Liver (tissue), 9 donors: ENCODE measurements around the gene TNFRSF25. TPM values are rescaled to one million over a fixed set of nuclear protein-coding genes. Genes with fewer than 3 reads are reported as not detected.

ENCODE experiments used
- DNase-seq: peaks from one replicate; pipeline ENCODE4 v3.0.0-alpha.2; 2017; ENCODE audit warnings: low spot score
- H3K27ac ChIP-seq, 2 donors: one replicate each; pipeline ENCODE4 v1.7.0; 2013; ENCODE audit warnings: inconsistent platforms in 2 of 2, low read length in 2 of 2, control low read depth in 1 of 2, low read depth in 1 of 2, mild to moderate bottlenecking in 1 of 2
- H3K27me3 ChIP-seq, 4 donors: one replicate each; pipeline versions ENCODE4 v1.6.1 to v1.7.0; 2013; ENCODE audit warnings: low read length in 3 of 4, inconsistent platforms in 1 of 4, mild to moderate bottlenecking in 1 of 4, moderate library complexity in 1 of 4; ENCODE audit not compliant: control insufficient read depth in 4 of 4, insufficient read depth in 4 of 4
- H3K36me3 ChIP-seq, 4 donors: one replicate each; pipeline versions ENCODE4 v1.6.1 to v1.7.0; 2013; ENCODE audit warnings: low read length in 3 of 4, mild to moderate bottlenecking in 3 of 4, low read depth in 1 of 4, moderate library complexity in 1 of 4; ENCODE audit not compliant: control insufficient read depth in 4 of 4, insufficient read depth in 3 of 4
- H3K4me1 ChIP-seq, 4 donors: one replicate each; pipeline versions ENCODE4 v1.6.1 to v1.7.0; 2013; ENCODE audit warnings: low read length in 3 of 4, mild to moderate bottlenecking in 3 of 4, moderate library complexity in 1 of 4; ENCODE audit not compliant: control insufficient read depth in 4 of 4, insufficient read depth in 4 of 4
- H3K4me3 ChIP-seq, 3 donors: one replicate each; pipeline versions ENCODE4 v1.6.1 to v1.7.0; 2013; ENCODE audit warnings: low read length in 3 of 3, control low read depth in 1 of 3, low read depth in 1 of 3, mild to moderate bottlenecking in 1 of 3
- H3K9ac ChIP-seq, 2 donors: one replicate each; pipeline ENCODE4 v1.7.0; 2013; ENCODE audit warnings: low read length in 2 of 2, mild to moderate bottlenecking in 2 of 2, moderate library complexity in 2 of 2, control low read depth in 1 of 2, low read depth in 1 of 2
- H3K9me3 ChIP-seq, 4 donors: one replicate each; pipeline versions ENCODE4 v1.6.1 to v1.7.0; 2013; ENCODE audit warnings: low read length in 3 of 4; ENCODE audit not compliant: control insufficient read depth in 4 of 4
- EGR1 ChIP-seq, 2 donors: IDR thresholded peaks; 2 replicates each; pipeline ENCODE4 v1.6.1; 2016 to 2018; ENCODE audit warnings: antibody characterized with exemption in 2 of 2, low read depth in 2 of 2
- FOXA1 ChIP-seq: IDR thresholded peaks from 2 replicates; pipeline ENCODE4 v1.6.1; 2016; ENCODE audit warnings: antibody characterized with exemption
- FOXA2 ChIP-seq: IDR thresholded peaks from 2 replicates; pipeline ENCODE4 v1.6.1; 2016; ENCODE audit warnings: antibody characterized with exemption
- HNF4A ChIP-seq, 2 donors: conservative IDR thresholded peaks; 2 replicates each; pipeline ENCODE4 v1.6.1; 2016; ENCODE audit warnings: antibody characterized with exemption in 2 of 2, mild to moderate bottlenecking in 2 of 2
- HNF4G ChIP-seq: IDR thresholded peaks from 2 replicates; pipeline ENCODE4 v1.6.1; 2016; ENCODE audit warnings: antibody characterized with exemption
- JUND ChIP-seq, 2 donors: IDR thresholded peaks; 2 replicates each; pipeline ENCODE4 v1.6.1; 2016; ENCODE audit warnings: antibody characterized with exemption in 2 of 2
- NR2F2 ChIP-seq: IDR thresholded peaks from 2 replicates; pipeline ENCODE4 v1.6.1; 2016; ENCODE audit warnings: antibody characterized with exemption
- RAD21 ChIP-seq, 2 donors: IDR thresholded peaks; 2 replicates each; pipeline ENCODE4 v1.6.1; 2016; ENCODE audit warnings: antibody characterized with exemption in 2 of 2, mild to moderate bottlenecking in 2 of 2
- RXRA ChIP-seq, 2 donors: IDR thresholded peaks; 2 replicates each; pipeline ENCODE4 v1.6.1; 2017 to 2018; ENCODE audit warnings: antibody characterized with exemption in 2 of 2, mild to moderate bottlenecking in 1 of 2
- YY1 ChIP-seq: IDR thresholded peaks from 2 replicates; pipeline ENCODE4 v1.6.1; 2016; ENCODE audit warnings: antibody characterized with exemption, mild to moderate bottlenecking
- WGBS: extraction: QIAGEN DNeasy Blood & Tissue Kit; methylation state at CpG from one replicate; pipeline ENCODE4 v1.1.7; 2013; 5-methylcytosine and 5-hydroxymethylcytosine counted together
- polyA plus RNA-seq, 2 donors: library from polyadenylated mRNA; stranded (reverse) in 1 of 2; unstranded in 1 of 2; fragments of 200-250 nt in 1 of 2; fragments of >200 nt in 1 of 2; fragmentation: Nextera tagmentation in 1 of 2; extraction: Ambion mirVana in 1 of 2; gene quantifications; one replicate each; pipeline versions ENCODE4 v1.2.1 to v1.2.3, GENCODE V29; 2013 to 2015
- total RNA-seq, 2 donors: library from RNA; depleted of rRNA; stranded (reverse); fragments of >200 nt; gene quantifications; one replicate each; pipeline ENCODE4 v1.2.3, GENCODE V29; 2014
- TF ChIP-seq, protein P1 (sequence below): IDR thresholded peaks from 2 replicates; pipeline ENCODE4 v1.6.1; 2016; ENCODE audit warnings: antibody characterized with exemption, mild to moderate bottlenecking
- TF ChIP-seq, protein P2 (sequence below): fragments of 150-350 bp; IDR thresholded peaks from 2 replicates; pipeline ENCODE4 v1.5.1; 2017; ENCODE audit warnings: improper control_type of control experiment, low read depth, low read length; ENCODE audit not compliant: missing input control
- TF ChIP-seq, protein P3 (sequence below): IDR thresholded peaks from 2 replicates; pipeline ENCODE4 v1.6.1; 2016; ENCODE audit warnings: antibody characterized with exemption
- TF ChIP-seq, protein P4 (sequence below): IDR thresholded peaks from 2 replicates; pipeline ENCODE4 v1.6.1; 2016; ENCODE audit warnings: antibody characterized with exemption
- TF ChIP-seq, protein P5 (sequence below): IDR thresholded peaks from 2 replicates; pipeline ENCODE4 v1.6.1; 2016; ENCODE audit warnings: antibody characterized with exemption
- donor health status: healthy.
- donor health status: healthy.
- donor health status: healthy.
- donor health status: healthy.
- donor health status: healthy.

TNFRSF25 gene
- total and polyA plus RNA-seq, 4 donors = 0.78 to 2.6 (median 2.0) TPM

DNA sequence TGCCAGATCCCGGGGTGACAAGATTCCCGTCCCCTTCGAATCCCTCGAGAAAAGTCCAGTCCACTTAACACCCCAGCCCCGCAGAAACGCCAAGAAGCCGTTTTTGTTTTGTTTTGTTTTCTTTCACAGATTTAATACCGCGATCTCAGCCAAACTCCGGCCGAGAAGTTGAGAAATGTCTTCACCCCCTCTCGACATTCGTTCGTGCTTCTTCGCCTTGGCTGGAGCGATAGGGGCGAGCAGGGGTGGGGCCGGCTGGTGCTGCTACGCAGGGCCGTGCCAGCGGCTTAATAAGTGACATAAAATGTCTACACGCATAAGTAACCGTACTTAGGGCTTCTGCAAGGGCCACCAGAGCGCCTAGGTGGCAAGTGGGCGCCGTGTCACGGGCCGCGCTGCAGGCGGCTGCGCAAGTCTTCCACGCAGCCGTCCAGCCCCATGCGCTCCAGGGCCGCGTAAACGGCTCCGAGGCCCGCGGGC, 4.9 kb downstream of the TNFRSF25 start:
- no peak for TF ChIP-seq RXRA (IDR thresholded peaks at IDR 0.05)
- TF ChIP-seq YY1 = no peak
- TF ChIP-seq, protein P1, sequence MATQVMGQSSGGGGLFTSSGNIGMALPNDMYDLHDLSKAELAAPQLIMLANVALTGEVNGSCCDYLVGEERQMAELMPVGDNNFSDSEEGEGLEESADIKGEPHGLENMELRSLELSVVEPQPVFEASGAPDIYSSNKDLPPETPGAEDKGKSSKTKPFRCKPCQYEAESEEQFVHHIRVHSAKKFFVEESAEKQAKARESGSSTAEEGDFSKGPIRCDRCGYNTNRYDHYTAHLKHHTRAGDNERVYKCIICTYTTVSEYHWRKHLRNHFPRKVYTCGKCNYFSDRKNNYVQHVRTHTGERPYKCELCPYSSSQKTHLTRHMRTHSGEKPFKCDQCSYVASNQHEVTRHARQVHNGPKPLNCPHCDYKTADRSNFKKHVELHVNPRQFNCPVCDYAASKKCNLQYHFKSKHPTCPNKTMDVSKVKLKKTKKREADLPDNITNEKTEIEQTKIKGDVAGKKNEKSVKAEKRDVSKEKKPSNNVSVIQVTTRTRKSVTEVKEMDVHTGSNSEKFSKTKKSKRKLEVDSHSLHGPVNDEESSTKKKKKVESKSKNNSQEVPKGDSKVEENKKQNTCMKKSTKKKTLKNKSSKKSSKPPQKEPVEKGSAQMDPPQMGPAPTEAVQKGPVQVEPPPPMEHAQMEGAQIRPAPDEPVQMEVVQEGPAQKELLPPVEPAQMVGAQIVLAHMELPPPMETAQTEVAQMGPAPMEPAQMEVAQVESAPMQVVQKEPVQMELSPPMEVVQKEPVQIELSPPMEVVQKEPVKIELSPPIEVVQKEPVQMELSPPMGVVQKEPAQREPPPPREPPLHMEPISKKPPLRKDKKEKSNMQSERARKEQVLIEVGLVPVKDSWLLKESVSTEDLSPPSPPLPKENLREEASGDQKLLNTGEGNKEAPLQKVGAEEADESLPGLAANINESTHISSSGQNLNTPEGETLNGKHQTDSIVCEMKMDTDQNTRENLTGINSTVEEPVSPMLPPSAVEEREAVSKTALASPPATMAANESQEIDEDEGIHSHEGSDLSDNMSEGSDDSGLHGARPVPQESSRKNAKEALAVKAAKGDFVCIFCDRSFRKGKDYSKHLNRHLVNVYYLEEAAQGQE = no peak
- TF ChIP-seq RAD21 (IDR thresholded peaks at IDR 0.05) = no peak
- no peak for TF ChIP-seq EGR1 (IDR thresholded peaks at IDR 0.05; ENCODE audit: low read depth in 2 of 2)
- TF ChIP-seq, protein P2, sequence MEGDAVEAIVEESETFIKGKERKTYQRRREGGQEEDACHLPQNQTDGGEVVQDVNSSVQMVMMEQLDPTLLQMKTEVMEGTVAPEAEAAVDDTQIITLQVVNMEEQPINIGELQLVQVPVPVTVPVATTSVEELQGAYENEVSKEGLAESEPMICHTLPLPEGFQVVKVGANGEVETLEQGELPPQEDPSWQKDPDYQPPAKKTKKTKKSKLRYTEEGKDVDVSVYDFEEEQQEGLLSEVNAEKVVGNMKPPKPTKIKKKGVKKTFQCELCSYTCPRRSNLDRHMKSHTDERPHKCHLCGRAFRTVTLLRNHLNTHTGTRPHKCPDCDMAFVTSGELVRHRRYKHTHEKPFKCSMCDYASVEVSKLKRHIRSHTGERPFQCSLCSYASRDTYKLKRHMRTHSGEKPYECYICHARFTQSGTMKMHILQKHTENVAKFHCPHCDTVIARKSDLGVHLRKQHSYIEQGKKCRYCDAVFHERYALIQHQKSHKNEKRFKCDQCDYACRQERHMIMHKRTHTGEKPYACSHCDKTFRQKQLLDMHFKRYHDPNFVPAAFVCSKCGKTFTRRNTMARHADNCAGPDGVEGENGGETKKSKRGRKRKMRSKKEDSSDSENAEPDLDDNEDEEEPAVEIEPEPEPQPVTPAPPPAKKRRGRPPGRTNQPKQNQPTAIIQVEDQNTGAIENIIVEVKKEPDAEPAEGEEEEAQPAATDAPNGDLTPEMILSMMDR = no peak
- TF ChIP-seq, protein P3, sequence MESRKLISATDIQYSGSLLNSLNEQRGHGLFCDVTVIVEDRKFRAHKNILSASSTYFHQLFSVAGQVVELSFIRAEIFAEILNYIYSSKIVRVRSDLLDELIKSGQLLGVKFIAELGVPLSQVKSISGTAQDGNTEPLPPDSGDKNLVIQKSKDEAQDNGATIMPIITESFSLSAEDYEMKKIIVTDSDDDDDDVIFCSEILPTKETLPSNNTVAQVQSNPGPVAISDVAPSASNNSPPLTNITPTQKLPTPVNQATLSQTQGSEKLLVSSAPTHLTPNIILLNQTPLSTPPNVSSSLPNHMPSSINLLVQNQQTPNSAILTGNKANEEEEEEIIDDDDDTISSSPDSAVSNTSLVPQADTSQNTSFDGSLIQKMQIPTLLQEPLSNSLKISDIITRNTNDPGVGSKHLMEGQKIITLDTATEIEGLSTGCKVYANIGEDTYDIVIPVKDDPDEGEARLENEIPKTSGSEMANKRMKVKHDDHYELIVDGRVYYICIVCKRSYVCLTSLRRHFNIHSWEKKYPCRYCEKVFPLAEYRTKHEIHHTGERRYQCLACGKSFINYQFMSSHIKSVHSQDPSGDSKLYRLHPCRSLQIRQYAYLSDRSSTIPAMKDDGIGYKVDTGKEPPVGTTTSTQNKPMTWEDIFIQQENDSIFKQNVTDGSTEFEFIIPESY = no peak
- TF ChIP-seq, protein P4, sequence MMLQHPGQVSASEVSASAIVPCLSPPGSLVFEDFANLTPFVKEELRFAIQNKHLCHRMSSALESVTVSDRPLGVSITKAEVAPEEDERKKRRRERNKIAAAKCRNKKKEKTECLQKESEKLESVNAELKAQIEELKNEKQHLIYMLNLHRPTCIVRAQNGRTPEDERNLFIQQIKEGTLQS = no peak
- TF ChIP-seq HNF4G = no peak
- TF ChIP-seq FOXA1 = no peak
- TF ChIP-seq NR2F2 = no peak
- TF ChIP-seq JUND (IDR thresholded peaks at IDR 0.05) = no peak
- TF ChIP-seq FOXA2 = no peak
- TF ChIP-seq, protein P5, sequence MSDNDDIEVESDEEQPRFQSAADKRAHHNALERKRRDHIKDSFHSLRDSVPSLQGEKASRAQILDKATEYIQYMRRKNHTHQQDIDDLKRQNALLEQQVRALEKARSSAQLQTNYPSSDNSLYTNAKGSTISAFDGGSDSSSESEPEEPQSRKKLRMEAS = no peak
- TF ChIP-seq HNF4A (conservative IDR thresholded peaks at IDR 0.05) = no peak
- Histone ChIP-seq H3K4me3 (no peak overlapping the region), H3K27me3 (no peaks in the 10 kb centered on the region), H3K36me3 (peaks cover 0 to 13% (median 5%) of the 10 kb centered on the region in 4 donors), H3K27ac (no peak overlapping the region), H3K9me3 (no peaks in the 10 kb centered on the region), H3K4me1 (peaks cover 0 to 20% (median 8%) of the 10 kb centered on the region in 4 donors), H3K9ac (no peak overlapping the region)
- WGBS = 89% methylated on average over 40 of the region's 40 CpGs
- DNase-seq = no peak
